Ishikawa (cell line): Measurements from ENCODE around the gene BAAT.

Experiments
- EP300 ChIP-seq: IDR thresholded peaks from 2 replicates; pipeline ENCODE4 v1.6.1; 2012; ENCODE audit warnings: borderline replicate concordance
- TCF12 ChIP-seq: IDR thresholded peaks from 2 replicates; pipeline ENCODE4 v1.6.1; 2012; ENCODE audit warnings: low read depth
- TF ChIP-seq, protein P1 (sequence below): IDR thresholded peaks from 2 replicates; pipeline ENCODE4 v1.6.1; 2012; ENCODE audit warnings: low read depth, mild to moderate bottlenecking

DNA sequence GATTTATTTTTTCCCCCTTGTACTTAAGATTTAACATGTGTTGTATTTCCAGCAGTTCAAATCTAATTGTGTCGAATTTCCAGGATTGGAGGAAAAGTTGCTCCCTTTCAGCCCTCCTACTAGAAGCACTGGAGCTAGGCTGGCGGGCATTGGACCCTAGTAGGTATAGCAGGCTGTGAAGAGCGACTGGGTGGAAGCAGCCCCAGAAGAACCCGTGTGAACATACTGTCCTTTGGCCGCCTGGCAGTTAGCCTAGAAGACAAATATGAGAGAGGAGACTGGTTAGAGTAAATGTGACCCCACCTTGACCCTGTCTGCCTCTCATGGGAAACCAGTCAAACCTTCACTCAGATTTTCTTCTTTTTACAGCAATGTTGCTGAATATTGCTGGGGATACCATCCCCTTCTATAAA lies 36.9 kb upstream of the BAAT start:
- TF ChIP-seq EP300 (no peak), TCF12 (no peak)
- TF ChIP-seq, protein P1, sequence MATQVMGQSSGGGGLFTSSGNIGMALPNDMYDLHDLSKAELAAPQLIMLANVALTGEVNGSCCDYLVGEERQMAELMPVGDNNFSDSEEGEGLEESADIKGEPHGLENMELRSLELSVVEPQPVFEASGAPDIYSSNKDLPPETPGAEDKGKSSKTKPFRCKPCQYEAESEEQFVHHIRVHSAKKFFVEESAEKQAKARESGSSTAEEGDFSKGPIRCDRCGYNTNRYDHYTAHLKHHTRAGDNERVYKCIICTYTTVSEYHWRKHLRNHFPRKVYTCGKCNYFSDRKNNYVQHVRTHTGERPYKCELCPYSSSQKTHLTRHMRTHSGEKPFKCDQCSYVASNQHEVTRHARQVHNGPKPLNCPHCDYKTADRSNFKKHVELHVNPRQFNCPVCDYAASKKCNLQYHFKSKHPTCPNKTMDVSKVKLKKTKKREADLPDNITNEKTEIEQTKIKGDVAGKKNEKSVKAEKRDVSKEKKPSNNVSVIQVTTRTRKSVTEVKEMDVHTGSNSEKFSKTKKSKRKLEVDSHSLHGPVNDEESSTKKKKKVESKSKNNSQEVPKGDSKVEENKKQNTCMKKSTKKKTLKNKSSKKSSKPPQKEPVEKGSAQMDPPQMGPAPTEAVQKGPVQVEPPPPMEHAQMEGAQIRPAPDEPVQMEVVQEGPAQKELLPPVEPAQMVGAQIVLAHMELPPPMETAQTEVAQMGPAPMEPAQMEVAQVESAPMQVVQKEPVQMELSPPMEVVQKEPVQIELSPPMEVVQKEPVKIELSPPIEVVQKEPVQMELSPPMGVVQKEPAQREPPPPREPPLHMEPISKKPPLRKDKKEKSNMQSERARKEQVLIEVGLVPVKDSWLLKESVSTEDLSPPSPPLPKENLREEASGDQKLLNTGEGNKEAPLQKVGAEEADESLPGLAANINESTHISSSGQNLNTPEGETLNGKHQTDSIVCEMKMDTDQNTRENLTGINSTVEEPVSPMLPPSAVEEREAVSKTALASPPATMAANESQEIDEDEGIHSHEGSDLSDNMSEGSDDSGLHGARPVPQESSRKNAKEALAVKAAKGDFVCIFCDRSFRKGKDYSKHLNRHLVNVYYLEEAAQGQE = no peak
